Adrenal gland (tissue), 5 donors: Measurements from ENCODE around the gene KIF9.

Experiments
- CTCF ChIP-seq, 6 experiments: fragments of 450-650 bp in 4 of 6; fragments of 200-600 bp in 2 of 6; sonication (generic) in 1 of 6; IDR thresholded peaks; 1 replicate in 5 of 6; 2 replicates in 1 of 6; pipeline versions ENCODE4 v1.5.1 to v1.8.0; 2016 to 2021; ENCODE audit warnings: antibody characterized with exemption in 6 of 6, mild to moderate bottlenecking in 2 of 6, moderate library complexity in 1 of 6
- POLR2A ChIP-seq, 2 donors: fragments of 450-650 bp; IDR thresholded peaks; one replicate each; pipeline ENCODE4 v1.6.1; 2017; ENCODE audit warnings: antibody characterized with exemption in 2 of 2, mild to moderate bottlenecking in 2 of 2, moderate library complexity in 1 of 2
- donor health status: DM: no; HTN: no; CAD: no.

GRCh38 chr3:47291158-47291753 lies 8.7 kb upstream of the KIF9 start:
- TF ChIP-seq CTCF (IDR thresholded peaks at IDR 0.05) (no peak), POLR2A (IDR thresholded peaks at IDR 0.05) (no peak)
